Fibroblast of lung (primary cell): ENCODE results near the gene MCF2L.

Source experiments
- CTCF ChIP-seq, 2 donors: IDR thresholded peaks in 1 of 2; conservative IDR thresholded peaks in 1 of 2; 1 replicate in 1 of 2; 2 replicates in 1 of 2; pipeline ENCODE4 v1.5.1; 2011 to 2012; ENCODE audit warnings: low read length in 2 of 2, control low read depth in 1 of 2, inconsistent platforms in 1 of 2, low read depth in 1 of 2, mild to moderate bottlenecking in 1 of 2
- EZH2 ChIP-seq: IDR thresholded peaks from 2 replicates; pipeline ENCODE4 v1.5.1; 2012; ENCODE audit warnings: low read length, control low read depth, mild to moderate bottlenecking; ENCODE audit errors: missing control alignments

- TF ChIP-seq CTCF (conservative IDR thresholded peaks at IDR 0.05 in 1 of 2, IDR thresholded peaks at IDR 0.05 in 1 of 2; ENCODE audit: low read depth in 1 of 2, low read length in 2 of 2) (no peak), EZH2 (no peak)
Measured at GRCh38 chr13:113041293-113041690, 72.3 kb downstream of the MCF2L start.
